NCI-H510A treated with DMSO at 0.1 percent for 48 hours (cell line): ENCODE results near the gene GP1BB.
A peak's percentile ranks its signal among the peaks of the same experiment; 100 is the strongest.
"Not testable (repeated sequence)": the region's sequence is repeated elsewhere in the genome, so short reads cannot be mapped to it uniquely, and the experiment has no call there.

Experiments
- DNase-seq: peaks from one replicate; lab custom pipeline; 2025; lab: John Stamatoyannopoulos, UW

Gene GP1BB

GRCh38 chr22:19723232-19723982 is at the start of gene GP1BB:
Gene GP1BB, plus strand, starts transcription at chr22:19723539. Its CDS starts 31 bp downstream, at chr22:19723570.
- DNase-seq, result no peak

- no peak for DNase-seq
These were observed 49.7 kb upstream of the GP1BB start for GRCh38 chr22:19673660-19674059.

GRCh38 chr22:19674129-19674928 is 49.0 kb upstream of the GP1BB start:
- DNase-seq, result no peak

- no peak for DNase-seq
These were observed 48.4 kb upstream of the GP1BB start for GRCh38 chr22:19674929-19675253.

DNA sequence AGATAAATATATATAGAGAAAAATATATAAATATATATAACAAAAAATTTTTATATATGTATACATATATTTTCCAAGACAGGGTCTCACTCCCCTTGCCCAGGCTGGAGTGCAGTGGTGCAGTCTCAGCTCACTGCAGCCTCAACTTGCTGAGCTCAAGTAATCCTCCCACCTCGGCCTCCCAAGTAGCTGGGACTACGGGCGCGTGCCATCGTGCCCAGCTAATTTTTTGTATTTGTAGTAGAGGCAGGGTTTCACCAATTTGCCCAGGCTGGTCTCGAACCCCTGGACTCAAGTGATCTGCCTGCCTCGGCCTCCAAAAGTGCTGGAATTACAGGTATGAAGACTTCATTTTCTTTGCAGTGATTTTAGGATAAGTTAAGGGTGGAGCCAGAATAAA is 47.9 kb upstream of the GP1BB start:
- no peak for DNase-seq

GRCh38 chr22:19676437-19676836 is 46.9 kb upstream of the GP1BB start:
- not testable (repeated sequence) for DNase-seq

DNA sequence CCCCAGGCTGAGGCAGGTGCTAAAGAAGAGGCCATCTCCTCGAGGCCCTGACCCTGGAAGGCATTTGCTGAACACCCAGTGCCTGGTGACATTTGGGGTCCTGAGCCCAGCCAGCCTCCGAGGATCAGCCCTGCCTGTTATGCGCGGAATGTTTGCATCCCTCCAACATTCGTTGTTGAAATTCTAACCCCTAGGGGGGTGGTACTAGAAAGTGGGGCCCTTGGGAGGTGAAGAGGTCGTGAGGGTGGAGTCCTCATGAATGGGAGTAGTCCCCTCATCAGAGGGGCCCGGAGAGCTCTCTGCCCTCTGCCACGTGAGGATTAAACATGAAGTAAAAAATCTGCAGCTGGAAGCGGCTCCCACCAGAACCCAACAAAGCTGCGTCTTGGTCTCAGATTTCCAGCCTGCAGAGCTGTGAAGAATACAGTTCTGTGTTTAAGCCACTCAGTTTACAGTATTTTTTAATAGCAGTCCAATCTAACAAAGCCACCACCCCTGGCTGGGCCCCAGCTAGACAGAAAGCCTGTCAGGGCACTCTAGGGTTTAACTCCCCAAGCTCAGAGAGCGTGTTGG is 44.3 kb upstream of the GP1BB start:
- DNase-seq, result no peak

DNA sequence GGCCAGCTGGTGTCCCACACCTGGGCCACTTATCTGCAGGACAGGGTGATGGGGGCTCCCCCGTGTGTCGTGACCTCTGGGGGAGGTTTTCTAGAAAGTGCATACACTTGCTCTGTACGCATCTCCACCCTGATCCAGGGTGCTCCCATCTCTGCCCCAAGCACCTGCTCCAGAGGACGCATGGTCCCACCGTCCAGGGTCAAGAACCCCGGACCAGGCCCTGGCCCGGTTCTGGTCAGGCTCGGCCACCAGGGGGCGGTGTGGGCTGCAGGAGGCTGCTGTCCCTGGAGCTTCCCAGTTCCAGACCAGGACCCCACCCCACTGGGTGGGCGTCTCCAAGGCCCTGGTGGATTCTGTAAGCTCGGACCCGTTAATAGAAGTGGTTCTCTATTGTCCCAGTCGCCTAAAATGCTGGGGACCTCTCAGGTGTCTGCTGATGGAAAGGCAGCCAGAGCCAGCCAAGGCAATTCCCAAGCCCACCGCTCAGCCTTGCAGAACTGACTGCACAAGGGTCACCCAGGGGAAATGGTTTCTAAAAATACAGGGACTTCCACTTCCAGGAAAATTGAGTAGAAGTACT is 43.7 kb upstream of the GP1BB start:
- DNase-seq, result no peak

- no peak for DNase-seq
These were observed 43.0 kb upstream of the GP1BB start for GRCh38 chr22:19680287-19680881.

GRCh38 chr22:19680911-19681862 is 42.2 kb upstream of the GP1BB start:
- DNase-seq, result no peak

DNA sequence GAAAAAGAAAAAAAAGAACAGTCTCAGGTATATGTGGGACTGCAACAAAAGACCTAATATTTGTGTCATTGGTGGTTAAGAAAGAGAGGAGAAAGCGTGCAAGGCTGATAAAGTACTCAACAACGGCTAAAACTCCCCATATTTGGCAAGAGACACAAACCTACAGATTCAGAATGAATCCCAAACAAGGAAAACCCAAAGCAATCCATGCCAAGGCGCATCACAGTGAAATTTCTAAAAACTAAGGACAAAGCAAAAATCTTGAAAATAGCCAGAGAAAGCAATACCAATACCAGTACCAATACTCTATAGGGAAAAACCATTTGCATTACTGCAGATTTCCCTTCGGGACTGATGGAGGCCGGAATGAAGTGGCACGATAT is 41.5 kb upstream of the GP1BB start:
- no peak for DNase-seq

GRCh38 chr22:19686946-19687345 is 36.4 kb upstream of the GP1BB start:
- no peak for DNase-seq

- DNase-seq, result peak; percentile 35
These were observed 35.6 kb upstream of the GP1BB start for GRCh38 chr22:19687561-19688300.

DNA sequence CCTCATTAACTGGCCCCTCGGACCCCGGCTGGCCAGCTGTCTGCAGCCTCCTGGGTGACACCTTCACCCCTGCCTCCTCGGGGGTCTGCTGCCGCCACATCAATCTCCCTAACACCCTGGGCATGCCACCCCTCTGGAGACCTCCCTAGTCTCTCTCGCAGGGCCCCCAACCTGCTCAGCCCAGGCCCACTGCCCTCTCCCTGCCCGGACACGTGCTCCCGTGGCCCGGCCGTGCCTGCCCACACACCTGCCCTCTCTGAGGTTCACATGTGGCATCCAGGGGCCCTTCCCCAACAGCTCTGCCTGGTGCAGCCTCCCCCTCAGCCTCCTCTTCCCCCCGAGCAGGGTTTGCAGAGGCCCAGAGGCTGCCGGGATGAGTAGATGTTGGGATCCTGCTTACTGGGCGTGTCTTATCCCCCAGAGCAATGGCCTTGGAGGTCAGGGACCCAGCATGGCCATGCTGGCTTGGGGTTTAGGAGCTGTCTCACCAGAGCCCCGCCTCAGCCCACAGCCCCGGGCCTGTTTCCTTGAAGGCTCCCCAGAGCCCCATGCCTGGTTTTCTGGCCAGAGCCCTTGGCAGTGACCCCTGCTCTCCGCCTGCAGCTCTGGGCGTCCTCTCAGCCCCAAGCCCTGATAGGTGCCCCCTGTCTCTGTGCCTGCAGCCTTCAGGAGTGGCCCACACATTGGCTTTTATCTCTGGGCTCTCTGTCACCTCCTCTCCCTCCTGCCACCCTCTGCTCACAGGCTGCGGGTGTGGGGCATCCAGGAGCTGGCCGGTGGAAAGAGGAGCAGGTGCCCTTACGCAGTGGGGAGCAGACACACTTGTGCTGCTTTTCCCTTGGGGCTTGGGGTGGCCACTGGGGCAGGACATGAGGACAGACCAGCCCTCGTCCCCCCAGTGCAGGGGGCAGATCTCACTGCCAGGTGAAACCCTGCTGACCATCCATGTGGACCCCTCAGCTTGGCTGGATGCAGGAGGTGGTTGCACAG is 34.7 kb upstream of the GP1BB start:
- DNase-seq, result no peak

DNA sequence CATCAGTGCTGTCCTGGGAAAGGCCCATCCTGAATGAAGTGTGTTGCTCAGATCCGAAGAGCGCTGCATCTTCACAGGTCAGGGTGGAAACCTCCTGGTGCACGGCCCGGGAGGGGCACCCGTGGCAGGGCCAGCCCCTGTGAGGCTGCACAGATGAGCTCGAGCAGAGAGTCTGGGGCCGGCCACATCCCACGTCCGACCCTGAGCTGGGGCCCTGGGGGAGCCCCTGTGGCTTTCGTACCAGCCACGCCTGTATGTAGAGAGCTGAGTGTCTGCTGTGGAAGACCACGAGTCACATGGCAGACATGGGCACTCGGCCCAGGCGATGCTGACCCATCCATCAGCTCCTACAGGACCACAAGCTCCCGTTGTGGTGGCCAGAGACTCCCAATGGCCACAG is 33.9 kb upstream of the GP1BB start:
- DNase-seq, result no peak

DNA sequence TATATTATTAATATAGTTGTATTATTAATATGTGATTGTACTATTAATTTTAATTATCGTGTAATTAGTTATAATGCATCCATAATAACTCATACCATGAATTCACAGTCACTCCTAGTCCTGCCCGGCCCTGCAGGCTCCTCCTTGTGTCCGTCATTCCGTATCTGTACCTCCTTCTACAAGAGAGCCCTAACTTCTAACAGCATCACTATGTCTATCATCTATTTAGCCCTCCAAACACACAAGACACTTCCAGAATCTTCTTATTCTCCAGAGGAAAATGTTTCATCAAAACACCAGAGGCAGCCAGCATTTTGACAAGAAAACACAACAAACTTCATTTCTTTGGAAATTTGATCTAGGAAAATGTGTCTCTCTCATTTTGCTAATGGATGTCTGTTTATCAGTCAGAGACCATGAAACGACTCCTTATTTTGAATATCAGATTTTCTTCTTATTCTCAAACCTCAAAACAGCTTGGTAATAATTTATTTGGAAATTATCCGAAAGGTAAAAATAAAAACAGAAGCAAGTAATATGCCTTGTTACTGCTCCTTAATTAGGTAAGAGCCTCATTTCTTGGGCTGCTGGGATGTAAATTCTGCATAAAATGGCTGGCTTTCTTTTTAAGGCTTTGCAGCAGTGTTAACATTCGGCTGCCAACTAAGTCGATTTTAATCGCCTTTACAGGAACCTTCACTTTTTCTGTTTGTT is 32.2 kb upstream of the GP1BB start:
- no peak for DNase-seq

GRCh38 chr22:19691721-19692341 is 31.5 kb upstream of the GP1BB start:
- DNase-seq, result no peak

DNA sequence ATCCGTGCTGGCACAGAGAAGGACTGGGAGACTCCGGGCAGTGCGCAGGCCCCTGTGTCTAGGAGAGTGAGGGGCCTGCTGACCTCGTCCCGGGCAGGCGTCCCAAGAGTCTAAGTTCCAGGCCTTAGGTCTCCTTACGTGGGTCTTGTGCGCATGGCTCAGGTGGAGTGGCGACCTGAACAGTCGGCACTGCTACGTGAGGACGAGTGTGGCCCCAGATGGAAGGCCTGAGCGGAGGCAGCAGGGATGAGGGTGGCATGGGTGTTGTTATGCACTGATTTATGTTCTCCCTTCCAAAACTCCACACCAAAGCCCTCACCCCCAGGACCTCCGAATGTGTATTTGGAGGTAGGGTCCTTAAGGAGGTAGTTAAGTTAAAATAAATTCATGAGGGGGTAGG is 29.8 kb upstream of the GP1BB start:
- DNase-seq, result no peak
